GM23248 (cell line): ENCODE data around the gene TULP4. TPM values are rescaled to one million over a fixed set of nuclear protein-coding genes. Genes with fewer than 3 reads are reported as not detected.

Experiments
- DNase-seq: peaks from one replicate; pipeline ENCODE4 v3.0.0-alpha.2; 2015
- H2AFZ ChIP-seq: fragments of 200-600 bp; sonication (generic); 2 replicates; pipeline ENCODE4 v1.6.1; 2016; ENCODE audit warnings: antibody characterized with exemption
- H3F3A ChIP-seq: fragments of 200-600 bp; sonication (generic); 2 replicates; pipeline ENCODE4 v1.6.1; 2016; ENCODE audit warnings: mild to moderate bottlenecking, antibody characterized with exemption, mixed run types; ENCODE audit not compliant: insufficient read depth
- H3K27ac ChIP-seq: fragments of 200-600 bp; sonication (generic); 2 replicates; pipeline ENCODE4 v1.5.1; 2016; ENCODE audit warnings: mild to moderate bottlenecking
- H3K27me3 ChIP-seq: fragments of 200-600 bp; sonication (generic); replicated peaks from 2 replicates; pipeline ENCODE4 v1.6.1; 2016; ENCODE audit warnings: mild to moderate bottlenecking; ENCODE audit not compliant: insufficient read depth
- H3K36me3 ChIP-seq: fragments of 200-600 bp; sonication (generic); 2 replicates; pipeline ENCODE4 v1.6.1; 2016; ENCODE audit warnings: low read depth, mild to moderate bottlenecking
- H3K4me1 ChIP-seq: fragments of 200-600 bp; sonication (generic); 2 replicates; pipeline ENCODE4 v1.6.1; 2016; ENCODE audit warnings: mild to moderate bottlenecking; ENCODE audit not compliant: insufficient read depth
- H3K4me2 ChIP-seq: fragments of 200-600 bp; sonication (generic); one replicate; pipeline ENCODE4 v1.6.1; 2016; ENCODE audit warnings: mild to moderate bottlenecking; ENCODE audit not compliant: unreplicated experiment
- H3K4me3 ChIP-seq: fragments of 200-600 bp; sonication (generic); 2 replicates; pipeline ENCODE4 v1.5.1; 2016; ENCODE audit warnings: mild to moderate bottlenecking
- H3K79me2 ChIP-seq: fragments of 200-600 bp; sonication (generic); 2 replicates; pipeline ENCODE4 v1.6.1; 2016; ENCODE audit warnings: mild to moderate bottlenecking; ENCODE audit not compliant: insufficient read depth
- H3K9ac ChIP-seq: fragments of 200-600 bp; sonication (generic); 2 replicates; pipeline ENCODE4 v1.6.1; 2016; ENCODE audit warnings: mild to moderate bottlenecking
- H3K9me2 ChIP-seq: fragments of 200-600 bp; sonication (generic); 2 replicates; pipeline ENCODE4 v1.6.1; 2016; ENCODE audit warnings: mixed run types, mild to moderate bottlenecking, moderate library complexity; ENCODE audit not compliant: insufficient read depth
- H3K9me3 ChIP-seq: fragments of 200-600 bp; sonication (generic); one replicate; pipeline ENCODE4 v1.6.1; 2017; ENCODE audit warnings: low read depth
- H4K20me1 ChIP-seq: fragments of 200-600 bp; sonication (generic); 2 replicates; pipeline ENCODE4 v1.6.0; 2016; ENCODE audit not compliant: insufficient read depth
- EZH2 ChIP-seq: fragments of 200-600 bp; sonication (generic); IDR thresholded peaks from 2 replicates; pipeline ENCODE4 v1.6.1; 2018; ENCODE audit warnings: antibody characterized with exemption, mild to moderate bottlenecking; ENCODE audit not compliant: insufficient read depth, poor library complexity, severe bottlenecking
- EZH2phosphoT487 ChIP-seq: fragments of 200-600 bp; sonication (generic); IDR thresholded peaks from 2 replicates; pipeline ENCODE4 v1.6.1; 2018; ENCODE audit warnings: antibody characterized with exemption, moderate library complexity, mild to moderate bottlenecking, low read depth; ENCODE audit not compliant: insufficient read depth
- WGBS, 2 experiments: methylation state at CpG; one replicate each; pipeline ENCODE4 v1.1.6; 2015 to 2017; ENCODE audit warnings: low lambda C conversion rate in 2 of 2, low coverage in 1 of 2; ENCODE audit errors: missing lambda C conversion rate in 2 of 2; 5-methylcytosine and 5-hydroxymethylcytosine counted together
- in situ Hi-C: fragments of 300-500 bp; cut with MboI; formaldehyde crosslinking; loops from 2 replicates; pipeline ENCODE4 v1.15.0; 2020
- polyA plus RNA-seq: library from polyadenylated mRNA; unstranded; fragments of >200 nt; fragmentation: Nextera tagmentation; extraction: Ambion mirVana; gene quantifications from 2 replicates; pipeline ENCODE4 v1.2.1, GENCODE V29; 2016
- total RNA-seq: library from RNA; depleted of rRNA; stranded (reverse); fragments of >200 nt; shearing (Covaris generic); gene quantifications from 2 replicates; pipeline ENCODE4 v1.2.3, GENCODE V29; 2014; rRNA removed

The TULP4 gene, protein sequence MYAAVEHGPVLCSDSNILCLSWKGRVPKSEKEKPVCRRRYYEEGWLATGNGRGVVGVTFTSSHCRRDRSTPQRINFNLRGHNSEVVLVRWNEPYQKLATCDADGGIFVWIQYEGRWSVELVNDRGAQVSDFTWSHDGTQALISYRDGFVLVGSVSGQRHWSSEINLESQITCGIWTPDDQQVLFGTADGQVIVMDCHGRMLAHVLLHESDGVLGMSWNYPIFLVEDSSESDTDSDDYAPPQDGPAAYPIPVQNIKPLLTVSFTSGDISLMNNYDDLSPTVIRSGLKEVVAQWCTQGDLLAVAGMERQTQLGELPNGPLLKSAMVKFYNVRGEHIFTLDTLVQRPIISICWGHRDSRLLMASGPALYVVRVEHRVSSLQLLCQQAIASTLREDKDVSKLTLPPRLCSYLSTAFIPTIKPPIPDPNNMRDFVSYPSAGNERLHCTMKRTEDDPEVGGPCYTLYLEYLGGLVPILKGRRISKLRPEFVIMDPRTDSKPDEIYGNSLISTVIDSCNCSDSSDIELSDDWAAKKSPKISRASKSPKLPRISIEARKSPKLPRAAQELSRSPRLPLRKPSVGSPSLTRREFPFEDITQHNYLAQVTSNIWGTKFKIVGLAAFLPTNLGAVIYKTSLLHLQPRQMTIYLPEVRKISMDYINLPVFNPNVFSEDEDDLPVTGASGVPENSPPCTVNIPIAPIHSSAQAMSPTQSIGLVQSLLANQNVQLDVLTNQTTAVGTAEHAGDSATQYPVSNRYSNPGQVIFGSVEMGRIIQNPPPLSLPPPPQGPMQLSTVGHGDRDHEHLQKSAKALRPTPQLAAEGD (N-terminal part only)
- total RNA-seq (23.8 and 38.7 TPM in 2 replicates), polyA plus RNA-seq (18.2 and 21.5 TPM in 2 replicates)

DNA sequence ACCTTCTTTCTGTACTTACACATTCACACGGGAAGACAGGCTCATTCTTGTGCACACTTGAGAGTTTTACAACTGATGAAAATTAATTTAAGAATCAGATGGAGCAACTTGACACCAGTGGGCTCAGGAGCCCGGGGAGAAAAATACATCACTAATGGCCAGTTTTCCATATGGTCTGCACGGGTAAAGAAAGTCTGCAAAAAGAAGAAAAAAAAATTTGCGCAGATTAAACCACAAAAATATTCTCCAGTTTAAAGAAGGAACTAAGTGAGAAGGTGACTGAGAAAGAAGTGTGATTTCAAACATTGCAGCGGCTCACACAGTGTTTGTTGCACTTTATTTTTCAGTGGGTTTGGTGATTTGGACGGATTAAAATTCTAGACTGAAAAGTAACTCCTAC lies at the start of gene TULP4:
TULP4 (plus strand) TSS at position 301 of the 400 bp plus-strand sequence. CDS start 1,552 bp downstream, outside the sequence.
- H2AFZ ChIP-seq: no peak within 1 kb of the TSS
- no peaks in the 10 kb centered on the region; the same call in 1 of the 2 replicates for H3K36me3 ChIP-seq
- no peak within 1 kb of the TSS for H3K4me2 ChIP-seq
- 70 to 71% methylated on average over 6 of the region's 6 CpGs for WGBS, 2 experiments
- H3K9ac ChIP-seq: no peak within 1 kb of the TSS
- H3K4me3 ChIP-seq: no peak within 1 kb of the TSS
- DNase-seq: no peak
- no peak for TF ChIP-seq EZH2phosphoT487
- no peak for TF ChIP-seq EZH2
- H3F3A ChIP-seq: no peaks in the 10 kb centered on the region; the same call in 1 of the 2 replicates
- no peaks in the 10 kb centered on the region for H4K20me1 ChIP-seq
- no peaks in the 10 kb centered on the region for H3K27me3 ChIP-seq
- peaks cover 17% of the 10 kb centered on the region; the same call in 1 of the 2 replicates for H3K79me2 ChIP-seq
- H3K9me2 ChIP-seq: no peaks in the 10 kb centered on the region
- no peaks in the 10 kb centered on the region for H3K4me1 ChIP-seq
- H3K27ac ChIP-seq: no peak within 1 kb of the TSS
- no peaks in the 10 kb centered on the region for H3K9me3 ChIP-seq
- in situ Hi-C loops: no loop called here

DNA sequence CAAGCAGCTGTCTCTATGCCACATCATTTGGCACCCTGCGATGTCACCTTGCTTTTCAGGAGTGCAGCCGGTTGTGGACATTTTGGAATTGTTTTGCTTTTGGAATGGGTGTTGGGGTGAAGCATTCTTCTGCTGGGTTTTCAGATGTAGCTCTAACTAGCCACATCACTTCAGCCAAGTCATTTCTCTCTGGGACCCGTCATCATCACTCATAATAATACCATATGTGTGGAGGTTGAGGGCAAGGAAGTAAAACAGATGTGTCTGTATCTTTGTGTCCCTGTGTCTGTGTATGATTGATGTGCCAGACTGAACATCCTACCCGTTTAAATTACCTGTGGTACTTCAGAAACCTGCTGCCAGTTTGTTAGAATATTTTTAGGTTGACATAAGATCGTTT lies 49.5 kb upstream of the TULP4 start:
- Histone ChIP-seq H2AFZ (no peak overlapping the region), H3K4me1 (no peaks in the 10 kb centered on the region), H3K9ac (no peak overlapping the region), H4K20me1 (no peaks in the 10 kb centered on the region), H3K4me2 (no peak overlapping the region), H3K27me3 (no peaks in the 10 kb centered on the region), H3K9me3 (no peaks in the 10 kb centered on the region), H3K36me3 (no peaks in the 10 kb centered on the region), H3K9me2 (no peaks in the 10 kb centered on the region), H3K27ac (no peak overlapping the region), H3K4me3 (no peak overlapping the region), H3K79me2 (peaks cover 76% of the 10 kb centered on the region), H3F3A (no peaks in the 10 kb centered on the region)
- TF ChIP-seq EZH2phosphoT487 (no peak), EZH2 (no peak)
- no peak for DNase-seq
- WGBS, 2 experiments: 69 to 72% methylated on average over 5 of the region's 5 CpGs
- in situ Hi-C loops: no loop called here

DNA sequence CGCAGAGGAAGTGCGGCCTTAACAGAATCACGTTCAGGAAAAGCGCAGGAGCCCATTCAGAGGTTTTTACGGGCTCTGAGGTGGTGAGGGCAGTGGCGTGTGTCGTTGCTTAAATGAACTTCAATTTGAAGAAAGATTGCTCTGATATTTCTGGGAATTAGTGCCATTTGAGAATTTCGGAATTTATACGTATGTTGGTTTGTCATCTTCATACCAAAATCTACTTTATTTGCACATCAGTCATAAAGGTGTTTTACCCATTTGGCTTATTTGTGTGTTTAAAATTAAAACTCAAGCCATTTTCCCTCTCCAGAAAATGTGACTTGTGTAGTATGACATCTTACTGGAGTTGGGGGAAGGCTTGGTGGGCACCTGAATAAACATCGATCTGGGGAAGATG lies 48.1 kb upstream of the TULP4 start:
- no peak for TF ChIP-seq EZH2
- no peak for TF ChIP-seq EZH2phosphoT487
- Histone ChIP-seq H2AFZ (no peak overlapping the region), H3K9me2 (no peaks in the 10 kb centered on the region), H3K9ac (no peak overlapping the region), H3K27me3 (no peaks in the 10 kb centered on the region), H3K4me3 (no peak overlapping the region), H3F3A (no peaks in the 10 kb centered on the region), H3K36me3 (no peaks in the 10 kb centered on the region), H3K4me1 (no peaks in the 10 kb centered on the region), H3K79me2 (peaks cover 63% of the 10 kb centered on the region), H3K9me3 (no peaks in the 10 kb centered on the region), H3K27ac (no peak overlapping the region), H3K4me2 (no peak overlapping the region), H4K20me1 (no peaks in the 10 kb centered on the region)
- no peak for DNase-seq
- WGBS, 2 experiments: 98 to 99% methylated on average over 10 of the region's 10 CpGs
- in situ Hi-C loops: no loop called here

DNA sequence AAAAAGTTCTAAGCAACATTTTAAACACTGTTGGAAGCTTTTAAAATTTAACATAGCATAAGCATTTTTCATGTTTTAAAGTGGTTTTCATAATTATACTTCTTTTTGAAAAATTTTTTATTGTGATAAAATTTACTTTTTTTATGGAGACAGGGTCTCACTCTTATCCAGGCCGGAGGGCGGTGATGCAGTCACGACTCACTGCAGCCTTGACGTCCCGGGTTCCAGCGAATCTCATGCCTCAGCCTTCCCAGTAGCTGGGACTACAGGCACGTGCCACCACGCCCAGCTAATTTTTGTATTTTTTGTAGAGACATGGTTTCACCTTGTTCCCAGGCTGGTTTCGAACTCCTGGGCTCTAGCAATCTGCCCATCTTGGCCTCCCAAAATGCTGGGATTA lies 46.1 kb upstream of the TULP4 start:
- Histone ChIP-seq H3K79me2 (peaks cover 58% of the 10 kb centered on the region), H2AFZ (no peak overlapping the region)
- WGBS, 2 experiments: 91 to 92% methylated on average over 9 of the region's 9 CpGs

More for the DNA sequence above, 46.1 kb upstream of the TULP4 start:
- Histone ChIP-seq H3K4me3 (no peak overlapping the region), H3K9me2 (no peaks in the 10 kb centered on the region), H3K27ac (no peak overlapping the region), H3K9ac (no peak overlapping the region), H3K36me3 (no peaks in the 10 kb centered on the region), H3K9me3 (no peaks in the 10 kb centered on the region), H4K20me1 (no peaks in the 10 kb centered on the region), H3K27me3 (no peaks in the 10 kb centered on the region), H3K4me1 (peaks cover 2% of the 10 kb centered on the region; the same call in 1 of the 2 replicates), H3F3A (no peaks in the 10 kb centered on the region), H3K4me2 (no peak overlapping the region)
- DNase-seq: no peak
- in situ Hi-C loops: no loop called here
- TF ChIP-seq EZH2 (no peak), EZH2phosphoT487 (no peak)
